Activated B cell treated with CpG ODN at 0.5 μM for 24 hours (primary cell): Measurements from ENCODE around the gene SULT1B1. TPM values are rescaled to one million over a fixed set of nuclear protein-coding genes. Genes with fewer than 3 reads are reported as not detected.

Experiments
- ATAC-seq: fragments of 200-7000 bp; cut with Tn5 transposase; one replicate; pipeline ENCODE4 v1.10.0; 2021; ENCODE audit warnings: low read depth, mild to moderate bottlenecking, moderate library complexity
- CTCF ChIA-PET: fragments of 350-600 bp; sonication (Branson Sonifier 250); formaldehyde crosslinking; loops from one replicate; lab custom pipeline; 2021; ENCODE audit warnings: antibody characterized with exemption; lab: Charles Lee
- POLR2A ChIA-PET: fragments of 350-600 bp; sonication (Branson Sonifier 250); formaldehyde crosslinking; loops from one replicate; lab custom pipeline; 2021; ENCODE audit warnings: antibody characterized with exemption; lab: Charles Lee
- DNase-seq: peaks from one replicate; pipeline ENCODE4 v3.0.0; 2022
- H3K27ac Mint-ChIP-seq: one replicate; pipeline ENCODE4 v1.8.0; 2020; ENCODE audit warnings: mixed read lengths
- H3K27me3 Mint-ChIP-seq: one replicate; pipeline ENCODE4 v1.8.0; 2021; ENCODE audit warnings: mixed read lengths
- H3K36me3 Mint-ChIP-seq: one replicate; pipeline ENCODE4 v1.8.0; 2021; ENCODE audit warnings: low read depth, mixed read lengths
- H3K4me1 Mint-ChIP-seq: one replicate; pipeline ENCODE4 v1.8.0; 2021; ENCODE audit warnings: mixed read lengths
- H3K4me3 Mint-ChIP-seq: one replicate; pipeline ENCODE4 v1.8.0; 2020; ENCODE audit warnings: mild to moderate bottlenecking, mixed read lengths
- H3K9me3 Mint-ChIP-seq: one replicate; pipeline ENCODE4 v1.8.0; 2020; ENCODE audit warnings: mixed read lengths
- intact Hi-C: fragments of 100-400 bp; cut with micrococcal nuclease; formaldehyde crosslinking; loops from one replicate; pipeline ENCODE4 v1.15.1; 2024
- total RNA-seq: library from RNA; stranded (reverse); gene quantifications from 2 replicates; pipeline ENCODE4 v1.2.3, GENCODE V29; 2022
- TF ChIP-seq, protein P1 (sequence below): fragments of 200-600 bp; IDR thresholded peaks from one replicate; pipeline ENCODE4 v1.8.0; 2022; ENCODE audit warnings: antibody characterized with exemption, mild to moderate bottlenecking

SULT1B1 gene
- total RNA-seq, 1 donor from 2014 or later = 0.04 TPM

DNA sequence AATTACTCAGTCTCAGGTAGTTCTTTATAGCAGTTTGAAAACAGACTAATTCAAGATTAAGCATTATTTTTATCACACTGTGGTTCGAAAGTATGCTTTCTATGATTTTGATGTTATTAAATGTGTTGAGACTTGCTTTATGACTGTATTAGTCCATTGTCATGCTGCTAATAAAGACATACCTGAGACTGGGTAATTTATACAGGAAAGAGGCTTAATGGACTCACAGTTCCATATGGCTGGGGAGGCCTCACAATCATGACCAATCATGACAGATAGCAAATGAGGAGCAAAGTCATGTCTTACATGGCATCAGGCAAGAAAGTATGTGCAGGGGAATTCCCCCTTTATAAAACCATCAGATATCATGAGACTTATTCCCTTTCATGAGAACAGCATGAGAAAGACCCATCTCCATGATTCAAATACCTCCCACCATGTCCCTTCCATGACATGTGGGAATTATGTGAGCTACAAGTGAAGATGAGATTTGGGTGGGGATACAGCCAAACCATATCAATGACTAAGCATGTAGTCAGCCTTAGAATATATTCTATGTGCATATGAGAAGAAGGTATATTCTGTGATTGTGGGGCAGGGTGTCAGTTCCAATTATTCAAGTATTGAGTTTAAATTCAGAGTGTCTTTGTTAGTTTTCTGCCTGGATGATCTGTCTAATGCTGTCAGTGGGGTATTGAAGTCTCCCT, 62.7 kb downstream of the SULT1B1 start:
- H3K4me1 Mint-ChIP-seq = no peaks in the 10 kb centered on the region
- H3K4me3 Mint-ChIP-seq = no peak overlapping the region
- H3K9me3 Mint-ChIP-seq = peaks cover 4% of the 10 kb centered on the region
- H3K27ac Mint-ChIP-seq = no peak overlapping the region
- H3K27me3 Mint-ChIP-seq = no peaks in the 10 kb centered on the region
- ChIA-PET CTCF (no interaction called here), POLR2A (no interaction called here)
- H3K36me3 Mint-ChIP-seq = no peaks in the 10 kb centered on the region
- TF ChIP-seq, protein P1, sequence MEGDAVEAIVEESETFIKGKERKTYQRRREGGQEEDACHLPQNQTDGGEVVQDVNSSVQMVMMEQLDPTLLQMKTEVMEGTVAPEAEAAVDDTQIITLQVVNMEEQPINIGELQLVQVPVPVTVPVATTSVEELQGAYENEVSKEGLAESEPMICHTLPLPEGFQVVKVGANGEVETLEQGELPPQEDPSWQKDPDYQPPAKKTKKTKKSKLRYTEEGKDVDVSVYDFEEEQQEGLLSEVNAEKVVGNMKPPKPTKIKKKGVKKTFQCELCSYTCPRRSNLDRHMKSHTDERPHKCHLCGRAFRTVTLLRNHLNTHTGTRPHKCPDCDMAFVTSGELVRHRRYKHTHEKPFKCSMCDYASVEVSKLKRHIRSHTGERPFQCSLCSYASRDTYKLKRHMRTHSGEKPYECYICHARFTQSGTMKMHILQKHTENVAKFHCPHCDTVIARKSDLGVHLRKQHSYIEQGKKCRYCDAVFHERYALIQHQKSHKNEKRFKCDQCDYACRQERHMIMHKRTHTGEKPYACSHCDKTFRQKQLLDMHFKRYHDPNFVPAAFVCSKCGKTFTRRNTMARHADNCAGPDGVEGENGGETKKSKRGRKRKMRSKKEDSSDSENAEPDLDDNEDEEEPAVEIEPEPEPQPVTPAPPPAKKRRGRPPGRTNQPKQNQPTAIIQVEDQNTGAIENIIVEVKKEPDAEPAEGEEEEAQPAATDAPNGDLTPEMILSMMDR = no peak
- ATAC-seq (no peak), DNase-seq (no peak)
- intact Hi-C loops = no loop called here

DNA sequence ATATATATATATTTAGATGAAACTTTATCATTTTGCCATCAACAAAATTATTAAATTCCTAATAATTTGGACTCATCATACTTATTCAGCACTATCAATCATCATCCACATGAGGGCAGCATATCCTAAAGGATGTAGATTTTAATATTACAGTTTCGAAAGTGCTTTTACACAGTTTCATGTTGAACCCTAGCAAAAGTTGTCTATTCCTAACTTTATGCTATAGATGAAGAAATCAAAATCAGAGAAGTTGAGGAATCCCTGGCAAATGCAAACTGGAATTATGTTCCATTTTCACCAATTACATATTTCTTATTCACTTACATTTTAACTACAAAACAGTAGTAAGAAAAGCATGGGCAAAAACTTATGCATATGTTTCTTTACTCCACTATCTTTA, 70.8 kb downstream of the SULT1B1 start:
- Mint-ChIP-seq H3K27ac (no peak overlapping the region), H3K4me3 (no peak overlapping the region)

DNA sequence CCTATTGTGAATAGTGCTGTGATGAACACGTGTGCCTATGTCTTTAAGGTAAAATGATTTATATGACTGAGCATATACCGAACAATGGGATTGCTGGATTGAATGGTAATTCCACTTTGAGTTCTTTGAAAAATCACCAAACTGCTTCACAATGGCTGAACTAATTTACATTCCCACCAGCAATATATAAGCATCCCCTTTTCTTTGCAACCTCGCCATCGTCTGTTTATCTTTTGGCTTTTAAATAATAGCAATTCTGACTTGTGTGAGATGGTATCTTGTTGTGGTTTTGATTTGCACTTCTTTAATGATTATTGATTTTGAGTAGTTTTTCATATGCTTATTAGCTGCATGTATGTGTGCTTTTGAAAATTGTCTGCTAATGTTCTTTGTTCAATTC, 75.6 kb downstream of the SULT1B1 start:
- Mint-ChIP-seq H3K27me3 (no peaks in the 10 kb centered on the region), H3K36me3 (no peaks in the 10 kb centered on the region), H3K4me3 (no peak overlapping the region), H3K27ac (no peak overlapping the region), H3K4me1 (no peaks in the 10 kb centered on the region), H3K9me3 (no peaks in the 10 kb centered on the region)
- ATAC-seq (no peak), DNase-seq (no peak)
- intact Hi-C loops = loop anchor here (10.0 kb wide), 1 partner anchor 500 kb away; no protein-coding TSS in a partner anchor
- ChIA-PET CTCF (no interaction called here), POLR2A (no interaction called here)
- TF ChIP-seq, protein P1 = no peak

More for the DNA sequence above, 70.8 kb downstream of the SULT1B1 start:
- intact Hi-C loops = loop anchor here (1.0 to 10.0 kb wide), 4 partner anchors 192 to 870 kb away; no protein-coding TSS in a partner anchor
- H3K4me1 Mint-ChIP-seq = no peaks in the 10 kb centered on the region
- ChIA-PET POLR2A (no interaction called here), CTCF (interaction anchor here (1.0 kb wide), 1 partner anchor 816 kb away, joined by 5 read pairs; no protein-coding TSS in a partner anchor)
- no peak for DNase-seq
- H3K27me3 Mint-ChIP-seq = no peaks in the 10 kb centered on the region
- no peaks in the 10 kb centered on the region for H3K9me3 Mint-ChIP-seq
- H3K36me3 Mint-ChIP-seq = no peaks in the 10 kb centered on the region
- no peak for ATAC-seq
- TF ChIP-seq, protein P1 = no peak

Other genes starting within 250 kb of the SULT1B1 start
- not detected in 2 replicates for gene UGT2A2, start 121.0 kb downstream of the SULT1B1 start, total RNA-seq
- gene UGT2A1, start 107.4 kb downstream of the SULT1B1 start, total RNA-seq = not detected in 2 replicates
- gene SULT1E1, start 99.5 kb upstream of the SULT1B1 start, total RNA-seq = not detected in 2 replicates
- gene CSN1S1, start 170.4 kb upstream of the SULT1B1 start, total RNA-seq = not detected in 2 replicates
- not detected in 2 replicates for gene CSN2, start 205.1 kb upstream of the SULT1B1 start, total RNA-seq
- gene STATH, start 235.3 kb upstream of the SULT1B1 start, total RNA-seq = not detected in 2 replicates